GM19351 (cell line): Measurements from ENCODE around the gene EIF5B.
"Not testable (repeated sequence)": the region's sequence is repeated elsewhere in the genome, so short reads cannot be mapped to it uniquely, and the experiment has no call there.

ENCODE experiments used
- ATAC-seq: cut with Tn5 transposase; IDR thresholded peaks from one replicate; pipeline ENCODE4 v1.9.1; 2021; ENCODE audit warnings: mild to moderate bottlenecking, moderate library complexity; ENCODE audit not compliant: unreplicated experiment

EIF5B gene

DNA sequence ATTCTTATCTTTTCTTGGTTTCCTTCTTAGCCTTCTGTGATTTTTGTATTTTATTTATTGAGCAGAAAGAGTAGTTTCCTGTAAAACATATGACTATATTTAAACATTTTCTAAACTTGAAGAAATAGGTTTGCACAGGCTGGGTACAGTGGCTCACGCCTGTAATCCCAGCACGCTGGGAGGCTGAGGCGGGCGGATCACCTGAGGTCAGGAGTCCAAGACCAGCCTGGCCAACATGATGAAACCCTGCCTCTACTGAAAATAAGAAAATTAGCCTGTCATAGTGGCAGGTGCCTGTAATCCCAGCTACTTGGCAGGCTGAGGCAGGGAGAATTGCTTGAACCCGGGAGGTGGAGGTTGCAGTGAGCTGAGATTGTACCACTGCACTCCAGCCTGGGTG is 31.7 kb downstream of the EIF5B start:
- ATAC-seq = not testable (repeated sequence)

DNA sequence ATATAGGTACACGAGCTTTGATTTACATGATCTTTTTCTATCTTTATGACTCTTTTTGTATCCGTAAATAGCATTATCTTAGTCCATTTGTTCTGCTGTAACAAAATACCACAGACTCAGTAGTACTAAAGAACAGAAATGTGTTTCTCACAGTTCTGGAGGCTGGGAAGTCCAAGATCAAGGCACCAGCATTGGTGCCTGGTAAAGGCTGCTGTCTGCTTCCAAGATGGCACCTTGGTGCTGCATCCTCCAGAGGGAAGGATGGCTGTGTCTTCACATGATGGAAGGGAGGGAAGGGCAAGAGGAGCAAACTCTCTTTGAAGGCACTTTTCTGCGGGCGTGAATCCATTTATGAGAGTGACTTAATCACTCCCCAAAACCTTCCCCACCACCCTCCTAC is 36.0 kb downstream of the EIF5B start:
- ATAC-seq = no peak

DNA sequence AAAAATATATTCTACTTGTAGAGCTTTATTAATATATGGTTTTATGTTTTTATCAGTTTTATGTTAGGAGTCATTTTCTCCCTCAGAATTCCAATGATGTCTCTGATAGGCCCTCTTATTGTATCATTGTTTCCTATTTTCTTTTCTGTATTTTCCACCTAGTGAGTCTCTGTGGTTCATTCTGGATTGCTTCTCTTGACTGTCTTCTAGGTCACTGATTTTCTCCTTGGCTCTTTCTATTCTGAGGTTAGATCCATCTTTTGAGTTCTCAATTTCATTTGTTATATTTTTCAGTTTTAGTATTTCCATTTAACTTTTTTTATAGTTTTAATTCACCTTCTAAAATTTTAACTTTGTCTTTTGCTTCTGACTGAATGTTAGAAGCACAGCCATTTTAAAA is 37.6 kb downstream of the EIF5B start:
- ATAC-seq = no peak

DNA sequence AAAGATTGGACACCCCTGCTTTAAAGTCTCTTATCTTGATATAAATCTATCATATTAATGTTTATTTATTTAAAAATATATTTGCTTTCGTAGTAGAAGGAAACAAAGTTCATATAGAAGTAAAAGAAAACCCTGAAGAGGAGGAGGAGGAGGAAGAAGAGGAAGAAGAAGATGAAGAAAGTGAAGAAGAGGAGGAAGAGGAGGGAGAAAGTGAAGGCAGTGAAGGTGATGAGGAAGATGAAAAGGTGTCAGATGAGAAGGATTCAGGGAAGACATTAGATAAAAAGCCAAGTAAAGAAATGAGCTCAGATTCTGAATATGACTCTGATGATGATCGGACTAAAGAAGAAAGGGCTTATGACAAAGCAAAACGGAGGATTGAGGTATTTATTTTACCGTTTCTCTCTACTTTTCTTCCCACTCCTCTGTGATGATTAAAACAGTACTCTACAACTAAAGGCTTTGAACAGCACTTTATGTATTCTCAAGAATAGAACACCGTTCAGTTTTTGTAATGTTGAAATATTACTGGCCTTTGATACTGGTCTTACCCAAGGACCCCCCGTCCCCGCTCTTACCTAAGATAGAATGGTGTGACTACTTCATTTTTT is 39.2 kb downstream of the EIF5B start:
- ATAC-seq = no peak

DNA sequence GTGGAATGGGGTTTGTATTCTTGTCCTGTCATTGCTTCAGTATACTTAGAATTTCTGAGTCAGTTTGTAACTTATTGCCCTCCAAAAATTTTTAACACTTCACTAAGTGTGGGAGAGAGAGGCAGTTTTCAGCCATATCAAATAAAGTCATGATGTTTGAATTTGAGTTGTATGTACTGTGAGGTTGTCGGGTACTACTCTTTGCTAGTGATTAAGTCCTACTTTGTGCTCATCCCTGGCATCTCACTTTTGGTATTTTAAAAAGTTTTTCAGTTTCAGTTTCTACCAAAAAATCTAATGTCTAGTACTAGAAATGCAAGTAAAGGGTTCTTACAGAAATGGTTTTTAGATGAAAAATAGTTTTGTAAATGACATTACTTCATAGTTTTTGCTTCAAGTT is 40.7 kb downstream of the EIF5B start:
- no peak for ATAC-seq

DNA sequence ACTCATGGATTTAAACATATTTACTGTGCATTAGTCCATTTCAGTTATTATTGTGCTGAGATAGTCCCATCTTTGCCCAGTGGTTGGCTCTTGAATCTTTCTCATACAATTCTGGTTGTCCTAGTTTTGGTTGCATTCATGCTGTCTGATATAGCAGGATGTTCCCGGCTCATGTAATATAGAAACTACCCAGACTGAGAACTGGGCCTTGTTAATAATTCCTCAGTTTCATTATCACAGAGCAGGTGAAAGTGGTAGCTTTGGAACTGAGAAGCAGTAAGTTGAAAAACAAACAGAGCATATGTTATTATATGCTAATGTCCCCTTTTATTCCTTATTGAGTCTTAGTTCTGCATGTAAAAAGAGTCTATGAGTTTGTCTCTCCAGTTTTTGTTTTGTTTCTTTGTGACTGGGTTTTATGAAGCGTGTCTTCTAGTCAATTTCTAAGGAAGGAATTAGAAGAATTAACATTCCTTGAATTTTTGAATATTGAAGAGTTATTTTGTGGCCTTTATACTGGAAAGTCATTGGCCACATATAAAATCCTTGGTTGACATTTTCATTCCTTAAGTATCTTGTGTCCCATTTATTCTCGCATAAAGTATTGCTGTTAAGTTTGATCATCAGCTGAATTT is 43.3 kb downstream of the EIF5B start:
- no peak for ATAC-seq

DNA sequence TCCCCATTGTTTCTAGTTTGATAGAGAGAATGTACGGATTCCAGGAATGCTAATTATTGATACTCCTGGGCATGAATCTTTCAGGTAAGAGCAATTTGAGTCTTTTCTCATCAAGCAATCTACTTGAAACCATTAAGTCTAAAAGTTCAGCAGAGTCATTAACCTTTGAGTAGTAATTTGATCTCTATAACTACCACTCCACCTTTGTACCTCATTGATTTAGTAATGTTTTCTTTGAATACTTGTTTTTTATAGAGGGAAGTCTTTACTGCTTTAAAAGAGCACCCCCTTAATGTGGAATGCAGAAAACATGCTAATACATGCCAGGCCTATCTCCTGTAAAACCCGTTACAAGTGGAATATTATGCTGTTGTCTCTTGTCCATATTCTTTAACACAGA is 45.0 kb downstream of the EIF5B start:
- ATAC-seq = no peak

DNA sequence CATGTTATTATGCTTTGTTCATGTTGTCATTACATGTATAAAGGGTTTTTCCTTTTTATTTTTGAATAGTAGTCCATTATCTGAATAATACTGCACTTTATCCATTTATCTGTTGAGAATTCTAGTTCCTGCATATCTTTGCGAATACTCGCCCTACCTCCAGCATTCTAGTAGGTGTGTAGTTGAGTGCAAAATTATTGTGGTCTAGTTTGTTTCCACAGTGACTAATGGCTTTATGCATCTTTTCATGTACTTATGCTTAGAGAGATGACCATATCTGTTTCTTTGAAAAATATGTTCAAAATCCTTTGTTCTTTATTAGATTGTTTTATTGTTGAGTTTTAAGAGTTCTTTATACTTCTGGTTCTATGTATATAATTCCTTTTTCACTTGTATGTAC is 48.8 kb downstream of the EIF5B start:
- no peak for ATAC-seq

DNA sequence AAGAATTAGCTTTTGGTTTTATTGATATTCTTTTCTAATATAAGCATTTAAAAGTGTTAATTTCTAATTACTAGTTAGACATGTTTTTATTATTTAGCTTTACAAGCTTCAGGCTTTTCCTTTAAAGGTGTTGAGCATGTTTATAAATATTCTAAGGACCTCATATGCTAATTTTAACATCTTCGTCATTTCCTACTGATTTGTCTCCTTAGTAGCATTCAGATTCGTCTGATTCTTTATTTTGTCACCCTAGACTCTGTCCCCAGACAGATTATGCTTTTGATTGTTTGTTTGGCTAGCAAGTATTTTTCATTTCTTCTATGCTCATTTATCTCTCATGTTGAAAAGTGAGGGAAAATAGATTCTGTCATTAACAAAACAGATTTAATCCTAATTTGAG is 51.7 kb downstream of the EIF5B start:
- ATAC-seq = no peak

DNA sequence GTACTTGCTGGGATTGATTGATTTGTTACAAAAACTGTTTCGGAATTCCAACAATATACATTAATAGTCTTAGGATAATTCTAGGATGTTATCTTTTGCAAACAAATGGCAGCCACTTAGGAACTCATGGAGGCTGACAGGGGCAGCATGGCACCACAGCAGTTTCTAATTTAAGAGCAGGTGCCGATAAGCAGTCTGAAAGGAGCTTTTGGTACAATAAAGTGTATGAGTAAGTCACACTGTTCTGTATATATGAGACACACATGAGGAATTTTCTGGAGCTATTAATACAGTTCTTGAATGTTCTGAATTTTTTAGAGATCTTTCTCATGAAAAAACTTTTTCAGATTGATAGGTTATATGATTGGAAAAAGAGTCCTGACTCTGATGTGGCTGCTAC is 52.2 kb downstream of the EIF5B start:
- ATAC-seq = no peak

DNA sequence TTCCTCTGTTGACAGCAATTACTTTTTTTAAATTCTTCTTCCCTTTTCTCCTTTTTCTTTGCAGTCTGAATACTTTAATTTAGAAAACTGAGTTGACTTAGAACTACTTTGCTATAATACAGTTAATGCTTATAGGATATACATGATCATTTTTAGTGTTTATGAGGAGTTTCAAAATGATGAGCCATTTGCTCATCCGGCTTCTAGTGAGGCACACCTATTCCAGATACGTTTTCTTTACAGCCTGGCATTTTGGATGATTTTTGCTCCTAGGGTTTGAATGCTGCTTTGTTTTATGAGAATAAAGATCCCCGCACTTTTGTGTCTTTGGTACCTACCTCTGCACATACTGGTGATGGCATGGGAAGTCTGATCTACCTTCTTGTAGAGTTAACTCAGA is 52.8 kb downstream of the EIF5B start:
- ATAC-seq = no peak

DNA sequence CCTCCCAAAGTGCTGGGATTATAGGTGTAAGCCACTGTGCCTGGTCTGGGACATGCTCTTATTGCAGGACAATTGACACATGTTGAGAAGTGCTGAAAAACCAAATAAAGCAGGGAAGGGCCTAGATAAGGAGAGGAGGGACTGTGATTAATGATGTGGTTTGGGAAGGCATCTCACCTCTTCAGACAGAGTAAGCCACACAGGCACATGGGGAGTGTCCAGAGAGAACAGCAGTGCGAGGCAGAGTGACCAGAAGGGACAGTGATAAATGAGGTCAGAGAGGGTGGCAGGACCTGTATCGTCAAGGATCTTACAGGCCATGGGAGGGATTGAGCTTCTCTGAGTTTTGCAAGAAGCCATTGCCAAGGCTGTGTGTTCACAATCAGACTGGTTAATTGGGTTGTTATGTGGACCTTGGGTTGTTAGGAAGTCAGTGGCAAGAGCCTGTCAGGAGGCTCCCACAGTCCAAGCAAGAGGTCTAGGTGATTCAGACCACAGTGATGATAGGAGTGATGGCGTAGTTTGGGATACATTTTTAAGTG is 58.5 kb downstream of the EIF5B start:
- ATAC-seq = no peak

DNA sequence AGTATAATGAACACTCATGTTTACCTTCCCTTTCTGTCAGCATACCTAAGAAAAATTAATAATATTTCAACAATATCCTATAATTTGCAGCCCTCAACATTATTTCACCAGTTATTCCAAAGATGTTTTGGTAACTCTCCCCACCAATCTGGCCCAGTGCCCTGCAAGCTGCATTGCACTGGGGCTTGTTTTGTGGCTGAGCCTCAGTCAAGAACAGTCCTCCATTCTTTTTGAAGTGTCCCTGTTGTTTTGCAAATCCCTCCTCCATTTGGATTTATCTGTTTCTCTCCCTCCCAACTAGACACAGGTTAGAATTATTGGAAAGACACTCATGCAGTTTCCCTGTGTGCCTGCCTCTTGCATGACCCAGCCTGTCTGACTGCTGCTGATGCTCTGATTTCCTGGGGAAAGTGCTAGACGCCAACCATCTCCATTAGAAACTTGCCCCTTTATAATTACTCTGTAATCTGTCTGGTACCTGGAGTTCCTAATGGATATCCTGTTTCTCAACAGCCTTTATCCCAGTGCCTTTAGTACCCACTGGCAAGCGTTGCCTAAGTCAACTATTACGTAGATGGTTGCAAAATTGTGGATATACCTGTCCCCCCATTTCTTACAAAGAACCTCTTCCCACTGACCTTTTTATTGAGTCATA is 60.2 kb downstream of the EIF5B start:
- no peak for ATAC-seq

DNA sequence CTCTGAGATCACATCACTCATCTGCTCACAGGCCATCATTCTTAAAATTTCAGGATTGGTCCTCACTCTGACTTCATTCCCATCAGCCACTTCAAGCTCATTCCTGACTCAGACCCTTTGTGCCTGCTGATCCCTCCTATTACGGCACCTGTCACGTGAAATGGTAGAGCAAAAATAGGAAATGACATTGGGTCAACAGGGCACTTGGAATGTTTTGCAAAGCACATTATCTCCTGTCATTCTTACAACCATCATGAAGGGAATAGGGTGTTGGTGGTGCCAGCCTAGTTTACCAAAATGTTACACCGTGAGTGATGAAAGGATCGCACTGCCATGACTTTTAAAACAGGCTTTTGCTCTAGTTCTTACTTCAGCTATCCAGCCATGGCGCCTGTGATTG is 61.1 kb downstream of the EIF5B start:
- no peak for ATAC-seq

DNA sequence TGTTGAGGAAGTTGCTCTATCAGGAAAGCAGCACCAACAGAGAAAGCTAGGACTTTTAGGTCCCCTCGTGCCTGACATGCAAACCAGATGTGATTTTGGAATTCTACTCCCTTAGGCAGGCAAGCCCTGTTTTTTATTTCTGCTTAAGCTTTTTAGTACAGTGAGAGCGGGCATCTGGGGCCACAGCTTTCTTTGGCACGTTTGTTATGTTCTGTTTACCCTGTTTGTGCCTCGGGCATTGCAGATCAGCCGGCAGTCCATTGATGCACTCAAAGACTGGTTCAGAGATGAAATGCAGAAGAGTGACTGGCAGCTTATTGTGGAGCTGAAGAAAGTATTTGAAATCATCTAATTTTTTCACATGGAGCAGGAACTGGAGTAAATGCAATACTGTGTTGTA is 61.9 kb downstream of the EIF5B start:
- ATAC-seq = no peak

DNA sequence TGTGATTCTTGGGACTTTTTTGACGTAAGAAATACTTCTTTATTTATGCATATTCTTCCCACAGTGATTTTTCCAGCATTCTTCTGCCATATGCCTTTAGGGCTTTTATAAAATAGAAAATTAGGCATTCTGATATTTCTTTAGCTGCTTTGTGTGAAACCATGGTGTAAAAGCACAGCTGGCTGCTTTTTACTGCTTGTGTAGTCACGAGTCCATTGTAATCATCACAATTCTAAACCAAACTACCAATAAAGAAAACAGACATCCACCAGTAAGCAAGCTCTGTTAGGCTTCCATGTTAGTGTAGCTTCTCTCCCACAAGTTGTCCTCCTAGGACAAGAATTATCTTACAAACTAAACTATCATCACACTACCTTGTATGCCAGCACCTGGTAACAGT is 62.6 kb downstream of the EIF5B start:
- ATAC-seq = no peak

DNA sequence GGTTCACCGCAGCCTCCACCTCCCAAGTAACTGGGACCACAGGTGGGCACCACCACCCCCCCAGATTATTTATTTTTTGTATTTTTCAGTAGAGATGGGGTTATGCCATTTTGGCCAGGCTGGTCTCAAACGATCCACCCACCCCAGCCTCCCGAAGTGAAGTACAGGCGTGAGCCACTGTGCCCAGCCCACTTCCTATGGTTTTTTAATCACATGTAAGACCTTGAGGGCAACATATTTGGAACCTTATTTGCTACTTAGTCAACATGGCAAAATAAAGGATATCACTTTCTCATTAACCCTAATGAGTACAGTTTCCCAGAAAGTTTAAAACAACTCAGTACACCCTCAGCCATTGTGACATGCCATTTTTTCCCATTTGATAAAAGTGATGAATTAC is 64.7 kb downstream of the EIF5B start:
- no peak for ATAC-seq

DNA sequence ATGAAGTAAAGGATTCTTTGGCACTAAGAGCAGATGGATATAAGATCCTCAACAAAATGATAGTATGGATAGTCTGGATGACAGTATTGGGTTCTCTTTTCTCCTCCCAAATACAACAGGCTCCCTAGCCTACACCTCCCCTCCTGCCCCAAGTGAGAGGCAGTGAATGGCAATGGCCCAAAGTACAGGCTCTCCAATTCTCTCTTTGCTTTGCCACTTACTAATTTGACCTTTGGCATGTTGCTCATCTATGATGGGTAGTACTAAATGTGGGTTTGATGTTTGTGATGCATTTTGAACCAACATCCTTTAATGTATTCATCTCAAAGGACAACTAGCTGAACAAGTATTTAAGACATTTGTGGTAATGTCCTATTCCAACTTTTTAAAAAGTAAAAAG is 65.9 kb downstream of the EIF5B start:
- no peak for ATAC-seq

DNA sequence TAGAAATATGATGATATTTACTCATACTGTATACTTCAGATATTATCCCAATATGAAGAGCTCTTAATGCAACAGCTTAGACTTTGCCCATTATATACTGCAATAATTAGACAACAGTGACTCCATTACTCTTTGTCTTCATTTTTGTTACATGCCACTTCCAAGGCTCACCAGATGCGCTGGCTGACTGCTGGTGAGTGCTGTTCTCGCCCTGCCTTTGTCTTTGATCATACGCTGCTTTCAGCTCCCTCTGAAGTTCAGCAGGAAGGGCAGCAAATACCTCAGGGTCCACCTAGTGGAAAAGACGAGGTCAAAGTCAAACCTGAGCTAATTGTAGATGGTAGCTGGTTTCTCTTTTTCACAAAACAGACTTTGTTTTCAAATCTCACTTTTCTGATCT is 66.3 kb downstream of the EIF5B start:
- no peak for ATAC-seq

DNA sequence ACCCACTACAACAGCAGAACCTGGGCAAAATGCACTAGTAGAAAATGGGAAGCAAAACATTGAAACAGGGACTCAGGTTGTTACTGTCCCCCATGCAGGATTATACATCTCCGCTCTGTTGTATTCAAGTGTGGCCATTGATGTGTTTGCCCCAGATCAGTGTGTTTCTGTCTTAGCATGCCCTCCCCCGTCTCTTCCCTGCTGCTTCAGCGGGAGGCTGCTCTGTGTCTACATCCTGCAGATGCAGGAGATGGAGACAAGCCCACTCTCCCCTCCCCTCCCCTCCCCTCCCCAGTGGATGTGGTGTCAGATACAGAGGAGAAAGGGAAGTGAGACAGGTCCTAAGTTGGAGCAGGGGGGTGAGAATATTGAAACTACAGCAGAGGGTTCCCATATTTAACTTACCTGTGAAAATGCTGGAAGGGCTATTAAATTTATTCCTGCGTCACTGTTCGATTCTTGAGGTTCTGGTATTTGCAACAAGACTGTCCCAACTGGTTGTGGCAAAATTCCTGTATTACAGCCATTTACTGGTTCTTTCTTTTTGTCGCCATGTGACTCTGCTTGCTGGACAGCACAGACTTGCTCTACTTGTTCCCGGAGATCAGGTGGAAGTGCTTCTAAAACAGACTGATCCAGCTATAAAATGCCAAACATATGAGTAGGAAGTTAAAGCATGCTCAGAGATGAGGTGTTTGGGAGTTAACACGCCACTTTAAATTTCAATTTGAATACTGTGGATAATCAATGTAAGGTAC is 67.0 kb downstream of the EIF5B start:
- ATAC-seq = no peak

DNA sequence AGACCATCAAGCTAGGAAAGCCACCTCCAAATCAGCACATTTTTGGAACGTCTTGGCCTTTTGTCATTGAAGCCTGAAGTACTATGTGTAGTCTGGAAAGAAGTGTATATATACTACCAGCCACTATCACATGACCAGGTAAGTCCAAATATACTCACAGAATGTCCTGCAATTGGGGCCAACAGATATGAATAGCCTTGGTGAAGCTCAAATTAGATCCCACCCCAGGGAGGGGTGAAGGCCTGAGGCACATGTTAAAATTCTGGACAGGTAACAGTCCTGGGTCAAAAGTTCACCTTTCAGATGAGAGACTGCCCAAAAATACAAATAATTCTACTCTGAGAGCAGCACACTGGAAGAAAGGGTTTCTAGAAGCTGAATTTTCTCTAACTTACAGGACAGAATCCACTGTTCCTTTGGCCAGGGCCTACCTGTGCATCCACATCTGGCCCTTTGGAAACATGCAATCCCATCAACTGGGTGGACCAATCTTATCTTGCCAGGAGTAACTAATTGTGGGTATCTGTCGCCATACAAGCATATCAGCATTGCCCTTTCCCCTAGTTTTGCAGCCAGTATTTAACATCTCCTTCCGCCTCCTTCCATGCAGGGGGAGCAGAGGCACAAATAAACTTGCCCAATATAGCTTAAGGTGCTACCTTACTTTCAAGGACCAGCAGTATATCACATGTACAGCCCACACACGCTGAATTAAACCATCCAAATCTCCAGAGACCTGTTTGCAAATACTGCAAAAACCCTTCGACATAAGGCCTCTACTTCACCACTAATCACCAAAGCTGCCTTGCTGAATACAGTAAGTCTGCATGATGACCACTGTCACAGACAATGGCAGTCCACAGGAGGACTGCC is 67.8 kb downstream of the EIF5B start:
- no peak for ATAC-seq
